ENCODE data around the gene CISH. TPM values are rescaled to one million over a fixed set of nuclear protein-coding genes. Genes with fewer than 3 reads are reported as not detected.

The CISH gene
- total RNA-seq, 2 donors from 2014 or later: 5.1 to 7.6 TPM

DNA sequence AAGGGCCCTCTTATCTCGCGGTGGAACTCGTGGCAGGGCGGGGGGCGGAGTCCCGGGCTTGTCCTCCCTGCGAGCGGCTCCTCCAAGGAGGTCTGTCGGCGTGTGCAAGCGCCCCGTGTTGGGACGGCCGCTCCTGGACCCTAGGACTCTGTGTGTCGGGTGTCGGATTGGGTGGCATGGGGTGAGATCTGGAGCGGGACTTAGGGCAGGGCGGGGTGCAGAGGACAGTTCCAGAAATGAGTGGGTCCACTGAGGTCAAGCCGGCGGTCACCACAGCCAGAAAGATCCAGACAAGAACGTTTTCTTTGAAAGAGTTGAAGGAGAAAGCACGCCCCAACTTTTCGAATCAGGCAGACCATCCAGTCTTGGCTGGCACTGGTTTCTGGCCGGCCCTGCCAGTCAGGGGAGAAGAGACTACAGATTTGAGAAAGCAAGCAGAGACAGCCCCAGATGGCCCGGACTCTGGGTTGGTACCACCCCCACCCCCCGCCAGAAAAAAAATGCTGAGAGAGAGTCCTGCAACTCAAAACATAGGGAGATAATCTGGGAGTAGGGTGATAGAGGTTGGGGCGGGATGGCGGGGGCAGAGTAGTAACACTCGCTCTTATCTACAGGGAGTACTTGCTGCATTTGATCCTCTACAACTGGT lies 784 bp upstream of the CISH start:
- TF ChIP-seq, protein P1, sequence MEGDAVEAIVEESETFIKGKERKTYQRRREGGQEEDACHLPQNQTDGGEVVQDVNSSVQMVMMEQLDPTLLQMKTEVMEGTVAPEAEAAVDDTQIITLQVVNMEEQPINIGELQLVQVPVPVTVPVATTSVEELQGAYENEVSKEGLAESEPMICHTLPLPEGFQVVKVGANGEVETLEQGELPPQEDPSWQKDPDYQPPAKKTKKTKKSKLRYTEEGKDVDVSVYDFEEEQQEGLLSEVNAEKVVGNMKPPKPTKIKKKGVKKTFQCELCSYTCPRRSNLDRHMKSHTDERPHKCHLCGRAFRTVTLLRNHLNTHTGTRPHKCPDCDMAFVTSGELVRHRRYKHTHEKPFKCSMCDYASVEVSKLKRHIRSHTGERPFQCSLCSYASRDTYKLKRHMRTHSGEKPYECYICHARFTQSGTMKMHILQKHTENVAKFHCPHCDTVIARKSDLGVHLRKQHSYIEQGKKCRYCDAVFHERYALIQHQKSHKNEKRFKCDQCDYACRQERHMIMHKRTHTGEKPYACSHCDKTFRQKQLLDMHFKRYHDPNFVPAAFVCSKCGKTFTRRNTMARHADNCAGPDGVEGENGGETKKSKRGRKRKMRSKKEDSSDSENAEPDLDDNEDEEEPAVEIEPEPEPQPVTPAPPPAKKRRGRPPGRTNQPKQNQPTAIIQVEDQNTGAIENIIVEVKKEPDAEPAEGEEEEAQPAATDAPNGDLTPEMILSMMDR (IDR thresholded peaks at IDR 0.05): no peak
- TF ChIP-seq POLR2A (IDR thresholded peaks at IDR 0.05): peak; percentile 15
- TF ChIP-seq POLR2AphosphoS5 (IDR thresholded peaks at IDR 0.05): no peak
- Histone ChIP-seq H3K27ac (peak overlapping the region; percentile 71 to 78), H3K9me3 (no peaks in the 10 kb centered on the region), H3K4me1 (replicated peaks) (peaks cover 3% of the 10 kb centered on the region), H3K4me3 (peak overlapping the region; percentile 52 to 62), H3K36me3 (no peaks in the 10 kb centered on the region), H3K27me3 (replicated peaks; ENCODE audit: insufficient read depth) (no peaks in the 10 kb centered on the region)
- 8% methylated on average over 29 of the region's 29 CpGs for WGBS
- intact Hi-C loops (cut with DNase I): loop anchor here (5.0 to 10.0 kb wide), 2 partner anchors 255 to 1062 kb away; partner anchors contain the start of genes TEX264 and TMEM115
- no peak for DNase-seq (ENCODE audit: low spot score)

DNA sequence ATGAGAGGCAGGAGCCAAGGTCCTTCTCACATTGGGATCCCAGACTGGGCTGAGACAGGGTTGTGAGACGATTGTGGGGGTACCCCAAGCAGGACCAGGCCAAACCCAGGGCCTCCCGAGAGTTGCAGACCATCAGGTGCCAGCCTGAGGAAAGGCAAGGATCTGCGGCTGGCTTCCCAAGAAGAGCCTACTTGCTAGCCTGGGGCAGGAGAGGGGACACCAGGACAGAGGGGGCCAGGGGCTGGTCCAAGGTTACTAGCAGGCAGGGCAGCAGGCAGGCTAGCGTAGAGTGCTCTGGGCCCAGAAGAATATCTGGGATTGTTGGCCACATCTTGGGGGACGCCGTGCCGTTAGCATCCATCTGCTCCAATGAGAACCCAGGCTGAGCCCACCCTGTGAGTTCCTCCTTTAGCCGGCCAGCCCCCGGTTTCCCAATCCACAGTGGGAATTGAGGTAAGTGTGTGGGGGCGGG lies 546 bp downstream of the CISH start:
- Histone ChIP-seq H3K4me3 (peak overlapping the region; percentile 52 to 62), H3K9me3 (no peaks in the 10 kb centered on the region), H3K27me3 (replicated peaks; ENCODE audit: insufficient read depth) (no peaks in the 10 kb centered on the region), H3K27ac (peak overlapping the region; percentile 71 to 78), H3K36me3 (no peaks in the 10 kb centered on the region), H3K4me1 (replicated peaks) (peaks cover 2% of the 10 kb centered on the region)
- TF ChIP-seq POLR2A (IDR thresholded peaks at IDR 0.05): no peak
- TF ChIP-seq POLR2AphosphoS5 (IDR thresholded peaks at IDR 0.05): no peak
- TF ChIP-seq, protein P1 (IDR thresholded peaks at IDR 0.05): no peak
- 11% methylated on average over 10 of the region's 10 CpGs for WGBS
- intact Hi-C loops (cut with DNase I): loop anchor here (5.0 to 10.0 kb wide), 2 partner anchors 254 to 1064 kb away; partner anchors contain the start of genes TEX264 and TMEM115
- no peak for DNase-seq (ENCODE audit: low spot score)

DNA sequence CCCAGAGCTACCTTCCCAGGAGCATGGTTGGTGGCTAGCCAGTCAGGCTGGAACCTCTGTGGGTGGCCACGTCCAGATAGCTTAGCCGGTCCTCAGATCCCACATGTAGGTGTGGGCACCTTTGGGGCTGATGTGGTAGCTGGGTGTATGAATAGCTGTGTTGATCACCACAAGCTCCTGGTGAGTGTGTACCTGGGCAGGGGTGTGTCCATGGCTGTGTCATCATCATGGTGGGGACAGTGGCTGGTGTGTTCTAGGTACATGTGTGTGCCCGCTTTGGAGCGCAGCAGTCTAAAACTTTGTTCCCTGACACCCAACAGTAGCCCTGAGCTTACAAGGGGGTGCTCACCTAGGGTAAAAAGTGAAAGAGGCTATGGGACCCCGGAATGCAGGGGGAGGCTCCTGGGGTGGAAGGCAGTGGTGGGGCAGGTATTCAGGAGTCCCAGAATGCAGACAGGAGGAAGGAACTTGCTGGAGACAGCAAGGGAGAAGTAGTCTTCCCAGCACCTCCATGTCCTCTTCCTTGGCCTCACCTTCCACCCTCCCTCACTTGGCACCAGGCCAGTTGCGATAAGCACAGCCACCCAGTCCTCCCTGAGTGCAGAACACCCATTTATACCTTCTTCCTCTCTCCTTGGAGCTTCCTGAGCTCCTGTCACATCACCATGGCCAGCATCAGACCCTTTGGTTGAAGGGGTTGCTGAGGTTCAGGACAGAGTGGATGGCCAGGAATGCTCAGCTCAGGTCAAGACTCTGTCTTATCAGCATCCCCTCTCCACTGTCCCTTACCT lies 1.2 kb downstream of the CISH start:
- no peak for DNase-seq (ENCODE audit: low spot score)
- Histone ChIP-seq H3K27me3 (replicated peaks; ENCODE audit: insufficient read depth) (no peaks in the 10 kb centered on the region), H3K4me1 (replicated peaks) (peaks cover 2% of the 10 kb centered on the region), H3K36me3 (no peaks in the 10 kb centered on the region), H3K27ac (peak overlapping the region in 1 of 2 donors; percentile 78), H3K9me3 (no peaks in the 10 kb centered on the region), H3K4me3 (peak overlapping the region; percentile 52 to 62)
- TF ChIP-seq POLR2A (IDR thresholded peaks at IDR 0.05) (no peak), POLR2AphosphoS5 (IDR thresholded peaks at IDR 0.05) (no peak)
- TF ChIP-seq, protein P1 (IDR thresholded peaks at IDR 0.05): no peak
- intact Hi-C loops (cut with DNase I): loop anchor here (5.0 to 10.0 kb wide), 2 partner anchors 253 to 1064 kb away; partner anchors contain the start of genes TEX264 and TMEM115
- 65% methylated on average over 6 of the region's 6 CpGs for WGBS

GRCh38 chr3:50609763-50610085 lies 1.9 kb downstream of the CISH start:
- H3K4me3 ChIP-seq: no peak overlapping the region

More at GRCh38 chr3:50609763-50610085, 1.9 kb downstream of the CISH start:
- Histone ChIP-seq H3K4me1 (replicated peaks) (peaks cover 2% of the 10 kb centered on the region), H3K27me3 (replicated peaks; ENCODE audit: insufficient read depth) (no peaks in the 10 kb centered on the region), H3K27ac (no peak overlapping the region), H3K9me3 (no peaks in the 10 kb centered on the region), H3K36me3 (no peaks in the 10 kb centered on the region)
- DNase-seq (ENCODE audit: low spot score): no peak
- intact Hi-C loops (cut with DNase I): loop anchor here (5.0 to 10.0 kb wide), 2 partner anchors 252 to 1065 kb away; partner anchors contain the start of genes TEX264 and TMEM115
- WGBS: 72% methylated on average over 3 of the region's 3 CpGs
- TF ChIP-seq, protein P1 (IDR thresholded peaks at IDR 0.05): no peak
- TF ChIP-seq POLR2A (IDR thresholded peaks at IDR 0.05) (no peak), POLR2AphosphoS5 (IDR thresholded peaks at IDR 0.05) (no peak)
